Measurements from ENCODE around the gene KIRREL3.

Gene KIRREL3

DNA sequence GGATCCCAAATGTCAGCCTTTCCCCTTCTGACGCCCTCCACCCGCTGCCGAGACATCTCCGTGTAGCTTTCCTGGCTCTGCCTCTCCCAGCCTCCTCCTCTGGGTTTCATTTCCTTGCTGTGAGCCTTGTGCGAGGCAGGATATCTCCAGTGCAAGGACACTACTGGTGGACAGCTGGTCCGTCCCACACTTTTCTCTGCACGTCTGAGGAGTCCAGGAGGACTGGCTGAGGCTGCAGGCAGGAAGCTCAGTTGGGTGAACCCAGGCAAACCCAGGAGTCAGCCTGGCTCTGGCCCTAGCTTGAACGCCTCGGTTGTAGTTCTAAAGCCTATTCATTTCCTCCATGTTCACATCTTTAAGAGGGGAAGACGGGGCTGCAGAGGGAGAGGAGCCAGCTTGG, 499.6 kb downstream of the KIRREL3 start:
- H3K9ac ChIP-seq (ENCODE audit: low read length in 5 of 5): no peak overlapping the region
- H3K4me1 ChIP-seq (ENCODE audit: control insufficient read depth in 5 of 5, insufficient read depth in 5 of 5, low read length in 5 of 5): no peaks in the 10 kb centered on the region
- H3K27ac ChIP-seq (ENCODE audit: low read depth, low read length): no peak overlapping the region
- H3K27me3 ChIP-seq (ENCODE audit: control insufficient read depth in 5 of 5, insufficient read depth in 4 of 5, low read length in 5 of 5): peaks cover 0 to 30% (median 13%) of the 10 kb centered on the region in 5 donors
- no peaks in the 10 kb centered on the region for H3K36me3 ChIP-seq (ENCODE audit: control insufficient read depth in 5 of 5, insufficient read depth in 5 of 5, low read length in 5 of 5)
- H3K4me3 ChIP-seq (ENCODE audit: low read depth in 1 of 5, low read length in 5 of 5): no peak overlapping the region
- peaks cover 0 to 15% (median 6%) of the 10 kb centered on the region in 5 donors for H3K9me3 ChIP-seq (ENCODE audit: control insufficient read depth in 5 of 5, low read length in 5 of 5)

DNA sequence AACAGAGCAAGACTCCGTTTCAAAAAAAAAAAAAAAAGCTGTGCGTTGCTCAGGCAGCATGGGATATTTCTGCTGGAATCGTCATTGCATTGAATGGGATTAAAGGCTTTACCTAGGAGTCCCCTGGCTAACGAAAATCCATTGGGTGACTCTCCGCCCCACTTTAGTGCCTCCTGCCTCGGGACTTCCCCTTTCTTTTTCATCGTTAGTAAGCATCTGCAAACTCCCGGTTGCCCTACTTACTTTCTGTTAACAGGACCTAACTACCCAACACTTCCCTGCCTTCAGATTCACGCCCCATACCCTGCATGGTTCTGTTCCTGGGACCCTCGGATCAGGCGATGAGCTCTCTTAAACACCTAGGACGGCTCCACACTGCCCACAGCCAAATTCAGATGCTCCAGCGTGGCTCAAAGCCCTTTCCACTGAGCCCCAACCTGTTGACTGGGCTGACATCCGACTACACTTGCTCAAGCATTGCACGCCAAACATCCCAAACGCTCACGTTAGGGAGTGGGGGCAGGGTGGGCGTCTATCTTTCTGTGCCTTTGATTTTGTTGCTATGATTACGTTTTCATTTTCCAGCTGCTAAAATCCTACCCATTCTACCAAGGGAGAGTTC, 501.3 kb downstream of the KIRREL3 start:
- H3K27me3 ChIP-seq (ENCODE audit: control insufficient read depth in 5 of 5, insufficient read depth in 4 of 5, low read length in 5 of 5): peaks cover 0 to 30% (median 13%) of the 10 kb centered on the region in 5 donors
- no peak overlapping the region for H3K27ac ChIP-seq (ENCODE audit: low read depth, low read length)
- peaks cover 0 to 6% (median 3%) of the 10 kb centered on the region in 5 donors for H3K9me3 ChIP-seq (ENCODE audit: control insufficient read depth in 5 of 5, low read length in 5 of 5)
- no peaks in the 10 kb centered on the region for H3K4me1 ChIP-seq (ENCODE audit: control insufficient read depth in 5 of 5, insufficient read depth in 5 of 5, low read length in 5 of 5)
- H3K9ac ChIP-seq (ENCODE audit: low read length in 5 of 5): no peak overlapping the region
- no peaks in the 10 kb centered on the region for H3K36me3 ChIP-seq (ENCODE audit: control insufficient read depth in 5 of 5, insufficient read depth in 5 of 5, low read length in 5 of 5)
- no peak overlapping the region for H3K4me3 ChIP-seq (ENCODE audit: low read depth in 1 of 5, low read length in 5 of 5)

DNA sequence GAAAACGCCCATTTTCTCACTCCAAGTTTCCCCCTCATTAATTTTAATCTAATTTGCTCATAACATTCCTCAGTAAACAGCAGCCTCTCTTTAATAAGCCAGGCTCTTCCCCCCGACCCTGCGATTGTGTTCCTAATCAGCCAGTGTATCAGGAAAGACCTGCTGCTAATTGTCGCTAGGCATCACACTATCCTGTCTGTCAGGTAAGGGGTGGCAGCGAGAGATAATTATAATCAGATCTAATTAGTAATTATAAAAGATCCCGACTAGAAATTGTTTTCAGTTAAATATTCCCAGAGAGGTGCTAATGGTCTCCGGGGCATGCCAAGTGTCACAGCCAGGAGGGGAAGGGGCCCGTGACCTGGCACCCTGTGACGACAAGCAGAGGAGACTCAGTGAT, 502.3 kb downstream of the KIRREL3 start:
- Histone ChIP-seq H3K36me3 (ENCODE audit: control insufficient read depth in 5 of 5, insufficient read depth in 5 of 5, low read length in 5 of 5) (no peaks in the 10 kb centered on the region), H3K4me1 (ENCODE audit: control insufficient read depth in 5 of 5, insufficient read depth in 5 of 5, low read length in 5 of 5) (no peaks in the 10 kb centered on the region), H3K9me3 (ENCODE audit: control insufficient read depth in 5 of 5, low read length in 5 of 5) (no peaks in the 10 kb centered on the region), H3K4me3 (ENCODE audit: low read depth in 1 of 5, low read length in 5 of 5) (no peak overlapping the region), H3K27me3 (ENCODE audit: control insufficient read depth in 5 of 5, insufficient read depth in 4 of 5, low read length in 5 of 5) (peaks cover 0 to 28% (median 13%) of the 10 kb centered on the region in 5 donors), H3K9ac (ENCODE audit: low read length in 5 of 5) (no peak overlapping the region), H3K27ac (ENCODE audit: low read depth, low read length) (no peak overlapping the region)

DNA sequence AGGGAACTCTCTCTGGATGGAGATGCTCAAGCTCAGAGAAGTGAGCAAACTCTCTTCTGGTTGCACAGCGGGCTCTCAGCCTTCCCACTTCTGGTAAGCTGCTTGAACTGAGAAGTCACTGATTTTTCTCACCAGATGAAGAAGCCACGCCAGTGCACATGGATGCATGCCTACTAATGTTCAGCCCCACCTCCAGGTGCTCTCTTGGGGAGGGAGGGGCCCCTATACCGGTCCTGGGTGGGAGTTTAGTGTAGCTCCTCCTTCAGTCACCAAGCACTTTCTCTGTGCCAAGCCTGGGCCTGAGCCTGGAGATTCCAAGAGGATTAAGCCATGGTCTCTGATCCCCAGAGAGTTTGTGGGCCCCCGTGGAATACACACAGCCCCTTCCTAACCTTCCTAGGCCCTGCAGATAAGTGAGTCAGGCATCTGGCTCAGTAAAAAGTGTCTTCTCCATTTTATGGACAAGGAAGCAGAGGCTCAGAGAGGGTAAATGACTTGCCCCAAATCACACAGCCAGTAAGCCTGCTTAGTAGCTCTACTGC, 502.9 kb downstream of the KIRREL3 start:
- Histone ChIP-seq H3K4me1 (ENCODE audit: control insufficient read depth in 5 of 5, insufficient read depth in 5 of 5, low read length in 5 of 5) (no peaks in the 10 kb centered on the region), H3K36me3 (ENCODE audit: control insufficient read depth in 5 of 5, insufficient read depth in 5 of 5, low read length in 5 of 5) (no peaks in the 10 kb centered on the region), H3K4me3 (ENCODE audit: low read depth in 1 of 5, low read length in 5 of 5) (no peak overlapping the region), H3K9me3 (ENCODE audit: control insufficient read depth in 5 of 5, low read length in 5 of 5) (no peaks in the 10 kb centered on the region), H3K9ac (ENCODE audit: low read length in 5 of 5) (no peak overlapping the region), H3K27me3 (ENCODE audit: control insufficient read depth in 5 of 5, insufficient read depth in 4 of 5, low read length in 5 of 5) (peaks cover 0 to 23% (median 13%) of the 10 kb centered on the region in 5 donors), H3K27ac (ENCODE audit: low read depth, low read length) (no peak overlapping the region)

DNA sequence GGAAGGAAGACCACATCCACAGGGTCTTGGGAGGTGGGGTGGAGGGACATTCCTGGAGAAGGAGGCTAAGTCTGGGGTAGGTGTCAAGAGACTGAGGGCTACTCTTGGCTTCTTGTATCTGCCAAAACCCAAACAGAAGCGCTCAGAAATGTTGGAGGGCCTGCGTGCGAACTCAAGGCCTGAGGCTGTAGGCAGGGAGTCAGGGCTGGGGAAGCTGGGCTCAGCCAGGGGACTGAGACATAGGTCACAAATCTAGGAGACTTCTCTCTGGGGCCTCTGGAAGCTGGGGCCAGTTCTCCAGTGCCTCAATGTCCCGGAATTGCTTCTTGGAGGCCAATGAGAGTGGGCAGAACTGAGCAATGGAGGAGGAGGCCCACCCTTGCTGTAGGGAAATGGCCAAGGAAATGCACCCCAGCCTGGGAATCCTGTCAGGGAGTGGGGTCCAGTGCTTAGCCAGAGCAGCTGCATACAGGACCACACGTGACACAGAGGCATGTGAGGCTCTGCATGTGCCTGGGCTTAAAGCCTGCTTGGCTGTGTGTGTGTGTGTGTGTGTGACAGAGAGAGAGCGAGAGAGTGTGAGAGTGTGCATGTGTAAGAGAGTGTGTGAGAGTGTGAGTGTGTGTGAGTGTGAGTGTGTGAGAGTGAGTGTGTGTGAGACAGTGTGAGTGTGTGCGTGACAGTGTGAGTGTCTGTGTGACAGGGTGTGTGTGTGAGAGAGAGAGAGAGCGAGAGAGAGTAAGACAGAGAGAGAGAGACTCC, 503.8 kb downstream of the KIRREL3 start:
- H3K27me3 ChIP-seq (ENCODE audit: control insufficient read depth in 5 of 5, insufficient read depth in 4 of 5, low read length in 5 of 5): peaks cover 0 to 27% (median 13%) of the 10 kb centered on the region in 5 donors
- H3K36me3 ChIP-seq (ENCODE audit: control insufficient read depth in 5 of 5, insufficient read depth in 5 of 5, low read length in 5 of 5): no peaks in the 10 kb centered on the region
- no peak overlapping the region for H3K9ac ChIP-seq (ENCODE audit: low read length in 5 of 5)
- no peaks in the 10 kb centered on the region for H3K4me1 ChIP-seq (ENCODE audit: control insufficient read depth in 5 of 5, insufficient read depth in 5 of 5, low read length in 5 of 5)
- H3K9me3 ChIP-seq (ENCODE audit: control insufficient read depth in 5 of 5, low read length in 5 of 5): no peaks in the 10 kb centered on the region
- no peak overlapping the region for H3K4me3 ChIP-seq (ENCODE audit: low read depth in 1 of 5, low read length in 5 of 5)
- H3K27ac ChIP-seq (ENCODE audit: low read depth, low read length): no peak overlapping the region

DNA sequence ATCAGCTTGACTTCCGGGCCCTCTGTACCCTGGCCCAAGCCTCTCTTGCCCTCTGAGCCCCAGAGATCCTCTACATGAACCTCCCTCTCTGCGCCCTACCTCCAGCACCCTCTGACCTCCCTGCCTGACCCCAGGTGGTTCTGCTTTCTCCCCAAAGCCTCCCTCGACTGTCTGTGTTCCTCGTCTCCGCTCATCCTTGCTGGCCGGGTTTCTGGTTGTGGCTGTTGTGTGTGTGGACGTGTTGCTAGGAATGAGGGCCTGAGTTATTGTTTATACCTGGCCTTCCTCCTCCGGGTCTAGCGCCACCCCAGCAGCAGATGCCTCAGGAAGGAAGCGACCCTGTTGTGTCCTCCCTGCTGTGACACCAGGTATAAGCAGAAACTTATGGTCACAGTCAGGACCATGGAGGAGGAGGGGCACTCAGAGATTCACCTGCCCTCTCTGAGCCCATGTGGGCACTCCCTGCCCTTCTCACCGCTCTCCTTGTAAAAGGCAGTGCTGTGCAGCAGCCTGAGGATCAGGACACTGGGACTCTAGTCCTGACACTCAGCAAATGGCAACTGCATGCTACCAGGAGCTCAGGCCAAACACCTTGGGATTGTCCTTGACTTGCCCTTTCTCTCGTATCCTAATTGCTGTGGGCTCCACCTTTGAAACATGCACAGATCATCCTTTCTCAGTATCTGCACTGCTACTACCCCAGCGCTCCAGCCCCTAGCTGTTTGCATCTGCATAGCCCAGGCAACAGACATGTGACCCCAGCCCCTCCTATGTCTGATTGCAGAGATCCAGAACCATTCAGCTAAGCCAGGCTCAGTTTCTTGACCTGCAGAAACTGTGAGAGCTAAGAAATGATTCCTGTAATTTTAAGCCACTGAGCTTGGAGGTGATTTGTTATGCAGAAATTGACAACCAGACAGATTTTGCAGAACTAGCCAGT, 505.0 kb downstream of the KIRREL3 start:
- no peaks in the 10 kb centered on the region for H3K9me3 ChIP-seq (ENCODE audit: control insufficient read depth in 5 of 5, low read length in 5 of 5)
- H3K36me3 ChIP-seq (ENCODE audit: control insufficient read depth in 5 of 5, insufficient read depth in 5 of 5, low read length in 5 of 5): no peaks in the 10 kb centered on the region
- H3K9ac ChIP-seq (ENCODE audit: low read length in 5 of 5): no peak overlapping the region
- no peak overlapping the region for H3K27ac ChIP-seq (ENCODE audit: low read depth, low read length)
- H3K4me3 ChIP-seq (ENCODE audit: low read depth in 1 of 5, low read length in 5 of 5): no peak overlapping the region
- H3K27me3 ChIP-seq (ENCODE audit: control insufficient read depth in 5 of 5, insufficient read depth in 4 of 5, low read length in 5 of 5): peaks cover 0 to 17% (median 5%) of the 10 kb centered on the region in 5 donors
- no peaks in the 10 kb centered on the region for H3K4me1 ChIP-seq (ENCODE audit: control insufficient read depth in 5 of 5, insufficient read depth in 5 of 5, low read length in 5 of 5)

DNA sequence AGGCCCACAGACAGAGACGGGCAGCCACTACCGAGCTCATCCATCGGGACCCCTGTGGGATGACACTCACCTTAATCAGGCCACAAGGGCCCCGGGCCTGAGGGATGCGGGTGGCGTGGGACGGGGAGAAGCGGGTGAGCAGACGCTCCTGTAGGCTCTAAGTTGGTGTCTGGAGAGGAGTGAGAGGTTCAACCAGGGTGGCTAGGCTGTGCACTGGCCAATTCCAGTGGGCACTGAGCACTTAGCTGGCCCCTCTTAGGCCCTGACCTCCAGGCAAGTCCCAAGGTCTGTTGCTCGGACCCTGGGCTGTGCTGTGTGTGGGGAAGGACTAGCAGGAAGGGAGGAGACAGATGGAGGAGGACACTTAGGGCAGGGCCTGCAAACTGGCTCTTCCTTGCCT, 505.7 kb downstream of the KIRREL3 start:
- Histone ChIP-seq H3K36me3 (ENCODE audit: control insufficient read depth in 5 of 5, insufficient read depth in 5 of 5, low read length in 5 of 5) (no peaks in the 10 kb centered on the region), H3K9ac (ENCODE audit: low read length in 5 of 5) (no peak overlapping the region), H3K9me3 (ENCODE audit: control insufficient read depth in 5 of 5, low read length in 5 of 5) (no peaks in the 10 kb centered on the region), H3K4me3 (ENCODE audit: low read depth in 1 of 5, low read length in 5 of 5) (no peak overlapping the region), H3K27ac (ENCODE audit: low read depth, low read length) (no peak overlapping the region), H3K27me3 (ENCODE audit: control insufficient read depth in 5 of 5, insufficient read depth in 4 of 5, low read length in 5 of 5) (peaks cover 0 to 14% (median 4%) of the 10 kb centered on the region in 5 donors), H3K4me1 (ENCODE audit: control insufficient read depth in 5 of 5, insufficient read depth in 5 of 5, low read length in 5 of 5) (no peaks in the 10 kb centered on the region)

- H3K27me3 ChIP-seq (ENCODE audit: control insufficient read depth in 5 of 5, insufficient read depth in 4 of 5, low read length in 5 of 5): peaks cover 0 to 3% (median 0%) of the 10 kb centered on the region in 5 donors
- no peak overlapping the region for H3K4me3 ChIP-seq (ENCODE audit: low read depth in 1 of 5, low read length in 5 of 5)
Measured at GRCh38 chr11:126492331-126493082, 508.1 kb downstream of the KIRREL3 start.

GRCh38 chr11:126491092-126491491, 509.5 kb downstream of the KIRREL3 start:
- no peaks in the 10 kb centered on the region for H3K36me3 ChIP-seq (ENCODE audit: control insufficient read depth in 5 of 5, insufficient read depth in 5 of 5, low read length in 5 of 5)
- no peaks in the 10 kb centered on the region for H3K4me1 ChIP-seq (ENCODE audit: control insufficient read depth in 5 of 5, insufficient read depth in 5 of 5, low read length in 5 of 5)
- H3K27ac ChIP-seq (ENCODE audit: low read depth, low read length): no peak overlapping the region
- H3K9me3 ChIP-seq (ENCODE audit: control insufficient read depth in 5 of 5, low read length in 5 of 5): no peaks in the 10 kb centered on the region
- no peak overlapping the region for H3K4me3 ChIP-seq (ENCODE audit: low read depth in 1 of 5, low read length in 5 of 5)
- no peak overlapping the region for H3K9ac ChIP-seq (ENCODE audit: low read length in 5 of 5)
- peaks cover 0 to 3% (median 0%) of the 10 kb centered on the region in 5 donors for H3K27me3 ChIP-seq (ENCODE audit: control insufficient read depth in 5 of 5, insufficient read depth in 4 of 5, low read length in 5 of 5)

More at GRCh38 chr11:126492331-126493082, 508.1 kb downstream of the KIRREL3 start:
- no peak overlapping the region for H3K27ac ChIP-seq (ENCODE audit: low read depth, low read length)
- no peak overlapping the region for H3K9ac ChIP-seq (ENCODE audit: low read length in 5 of 5)
- no peaks in the 10 kb centered on the region for H3K36me3 ChIP-seq (ENCODE audit: control insufficient read depth in 5 of 5, insufficient read depth in 5 of 5, low read length in 5 of 5)
- H3K9me3 ChIP-seq (ENCODE audit: control insufficient read depth in 5 of 5, low read length in 5 of 5): no peaks in the 10 kb centered on the region
- H3K4me1 ChIP-seq (ENCODE audit: control insufficient read depth in 5 of 5, insufficient read depth in 5 of 5, low read length in 5 of 5): no peaks in the 10 kb centered on the region

Measured in subcutaneous abdominal adipose tissue (tissue), 5 donors.